K562 (cell line): Measurements from ENCODE around the gene LMAN2L. TPM values are rescaled to one million over a fixed set of nuclear protein-coding genes. Genes with fewer than 3 reads are reported as not detected.

ENCODE experiments used
- ATAC-seq: fragments of 200-7000 bp; cut with Tn5 transposase; 3 replicates; pipeline ENCODE4 v1.9.1; 2020; ENCODE audit warnings: moderate library complexity
- BruUV-seq: library from RNA; stranded (reverse); fragments of 400-500 nt; replicated peaks from 2 replicates; lab custom pipeline; 2021; lab: Mats Ljungman, UMichigan
- CTCF ChIA-PET: fragments of 300-600 bp; formaldehyde crosslinking; extraction: SDS; loops from one replicate; lab custom pipeline; 2021; ENCODE audit warnings: low intra/inter-chr PET ratio; lab: Yijun Ruan, JAX
- POLR2A ChIA-PET: fragments of 300-600, 350-650 bp; sonication (Branson Sonifier 250); formaldehyde crosslinking; extraction: SDS; loops from one replicate; lab custom pipeline; 2021; ENCODE audit warnings: antibody characterized with exemption, inconsistent platforms; lab: Yijun Ruan, JAX
- DNase-seq, 4 experiments: peaks; one replicate each; pipeline versions ENCODE4 v3.0.0 to v3.0.0-alpha.2; 2011 to 2018; ENCODE audit warnings: low spot score in 3 of 4, mixed read lengths in 3 of 4; ENCODE audit errors: extremely low read depth in 1 of 4
- FAIRE-seq: peaks from 2 replicates; lab custom pipeline; 2011; peaks lifted over from hg19 to GRCh38; lab: Jason Lieb, UNC
- H2AFZ ChIP-seq: 2 replicates; pipeline ENCODE4 v1.6.0; 2011; ENCODE audit warnings: low read depth, low read length, control low read depth, inconsistent platforms
- H3K27ac ChIP-seq: fragments of 200-600 bp; 3 replicates; pipeline ENCODE4 v1.8.0; 2011; ENCODE audit warnings: low read depth, mild to moderate bottlenecking, control low read depth, inconsistent platforms, low read length, moderate library complexity, mixed read lengths; ENCODE audit errors: extremely low read depth
- H3K27me3 ChIP-seq, 2 experiments: fragments of 300-600 bp in 1 of 2; 2 replicates in 1 of 2; 3 replicates in 1 of 2; pipeline versions ENCODE4 v1.6.0 to v1.8.0; 2011; ENCODE audit warnings: inconsistent platforms in 2 of 2, low read length in 2 of 2, mild to moderate bottlenecking in 1 of 2, mixed read lengths in 1 of 2, moderate library complexity in 1 of 2; ENCODE audit not compliant: control insufficient read depth in 2 of 2, insufficient read depth in 2 of 2
- H3K36me3 ChIP-seq: fragments of 300-600 bp; 3 replicates; pipeline ENCODE4 v1.8.0; 2011; ENCODE audit warnings: mild to moderate bottlenecking, low read length, inconsistent platforms; ENCODE audit not compliant: control insufficient read depth, insufficient read depth
- H3K4me1 ChIP-seq, 2 experiments: fragments of 200-600 bp in 1 of 2; replicated peaks in 1 of 2; 2 replicates in 1 of 2; 3 replicates in 1 of 2; pipeline versions ENCODE4 v1.5.1 to v1.8.0; 2011; ENCODE audit warnings: inconsistent platforms in 2 of 2, low read length in 2 of 2, mild to moderate bottlenecking in 1 of 2, mixed read lengths in 1 of 2, moderate library complexity in 1 of 2; ENCODE audit not compliant: control insufficient read depth in 2 of 2, insufficient read depth in 2 of 2
- H3K4me2 ChIP-seq: 2 replicates; pipeline ENCODE4 v1.6.1; 2011; ENCODE audit warnings: low read length, control low read depth, inconsistent platforms, mixed read lengths; ENCODE audit not compliant: insufficient read depth
- H3K4me3 ChIP-seq: fragments of 200-600 bp; sonication (generic), shearing (Covaris generic); 2 replicates; pipeline ENCODE4 v1.5.1; 2016; ENCODE audit warnings: control low read depth, inconsistent platforms
- H3K79me2 ChIP-seq: fragments of 200-600 bp; 3 replicates; pipeline ENCODE4 v1.8.0; 2011; ENCODE audit warnings: low read length, inconsistent platforms; ENCODE audit not compliant: control insufficient read depth, insufficient read depth
- H3K9ac ChIP-seq, 2 experiments: 2 replicates each; pipeline versions ENCODE4 v1.6.0 to v1.6.1; 2011; ENCODE audit warnings: low read depth in 2 of 2, low read length in 2 of 2, control low read depth in 1 of 2, inconsistent platforms in 1 of 2, mild to moderate bottlenecking in 1 of 2, mixed read lengths in 1 of 2; ENCODE audit not compliant: insufficient read depth in 1 of 2
- H3K9me1 ChIP-seq: one replicate; pipeline ENCODE4 v1.6.0; 2011; ENCODE audit warnings: inconsistent platforms, mild to moderate bottlenecking, low read length, moderate library complexity; ENCODE audit not compliant: control insufficient read depth, insufficient read depth
- H3K9me3 ChIP-seq: replicated peaks from 2 replicates; pipeline ENCODE4 v1.5.1; 2011; ENCODE audit warnings: low read depth, low read length, inconsistent platforms; ENCODE audit not compliant: control insufficient read depth, insufficient read depth
- H4K20me1 ChIP-seq: replicated peaks from 2 replicates; pipeline ENCODE4 v1.6.1; 2011; ENCODE audit warnings: low read length, inconsistent platforms, mixed read lengths; ENCODE audit not compliant: control insufficient read depth, insufficient read depth
- DLX4 ChIP-seq: fragments of 250-450 bp; sonication (Bioruptor Pico); IDR thresholded peaks from 2 replicates; pipeline ENCODE4 v1.6.1; 2021; ENCODE audit warnings: mild to moderate bottlenecking
- E2F3 ChIP-seq: fragments of 250-450 bp; sonication (Bioruptor Pico); IDR thresholded peaks from 2 replicates; pipeline ENCODE4 v1.4.0; 2020; ENCODE audit warnings: mild to moderate bottlenecking
- ELK3 ChIP-seq: fragments of 450-650 bp; formaldehyde crosslinking; IDR thresholded peaks from 2 replicates; pipeline ENCODE4 v1.4.0; 2020; ENCODE audit warnings: mild to moderate bottlenecking
- ETS2 ChIP-seq: IDR thresholded peaks from 2 replicates; pipeline ENCODE4 v1.6.1; 2016; ENCODE audit warnings: borderline replicate concordance, missing genetic modification characterization, mild to moderate bottlenecking, moderate library complexity, missing compliant biosample characterization; ENCODE audit not compliant: poor library complexity, severe bottlenecking
- MCM3 ChIP-seq: fragments of 450-650 bp; IDR thresholded peaks from 2 replicates; pipeline ENCODE4 v1.6.1; 2016
- MGA ChIP-seq: fragments of 450-650 bp; IDR thresholded peaks from 2 replicates; pipeline ENCODE4 v1.6.1; 2016; ENCODE audit warnings: mild to moderate bottlenecking, moderate library complexity
- NONO ChIP-seq, 2 experiments: fragments of 200-400 bp in 1 of 2; fragments of 450-650 bp in 1 of 2; formaldehyde crosslinking in 1 of 2; IDR thresholded peaks; 2 replicates each; pipeline ENCODE4 v1.6.1; 2017; ENCODE audit warnings: low read depth in 2 of 2, mild to moderate bottlenecking in 2 of 2, moderate library complexity in 2 of 2, low read length in 1 of 2
- WGBS: fragments of 100-300 bp; shearing (Covaris generic); methylation state at CpG from one replicate; pipeline ENCODE4 v1.1.6; 2016; ENCODE audit warnings: low coverage, mixed read lengths; ENCODE audit not compliant: insufficient coverage; ENCODE audit errors: missing lambda C conversion rate; 5-methylcytosine and 5-hydroxymethylcytosine counted together
- in situ Hi-C: fragments of 300-500 bp; cut with MboI; formaldehyde crosslinking; loops from 4 replicates; pipeline ENCODE4 v1.15.0; 2018; ENCODE audit warnings: inconsistent platforms, mixed read lengths
- intact Hi-C: fragments of 100-400 bp; cut with micrococcal nuclease; formaldehyde crosslinking; loops from 2 replicates; pipeline ENCODE4 v1.14.2; 2022
- polyA plus RNA-seq, 8 experiments: library from polyadenylated mRNA; depleted of rRNA in 4 of 8; stranded (reverse) in 5 of 8; unstranded in 3 of 8; fragments of >200 nt; fragmentation: Nextera tagmentation in 2 of 8; fragmentation: Illumina TruSeq in 1 of 8; extraction: Ambion mirVana in 2 of 8; extraction: Trizol in 1 of 8; gene quantifications; 2 replicates each; pipeline versions ENCODE4 v1.2.1 to v1.2.3, GENCODE V29; 2011 to 2014; ENCODE audit warnings: inconsistent platforms in 1 of 8, missing spikeins in 1 of 8
- total RNA-seq, 7 experiments: library from RNA; depleted of rRNA in 6 of 7; stranded (reverse); fragments of >200 nt in 6 of 7; fragmentation: Illumina TruSeq in 2 of 7; extraction: Trizol in 2 of 7; gene quantifications; 2 replicates each; pipeline versions ENCODE4 v1.2.1 to v1.2.3, GENCODE V29; 2011 to 2021; ENCODE audit warnings: low replicate concordance in 1 of 7

The LMAN2L gene
- total and polyA plus RNA-seq, 9 of the 15 experiments (the other 6 are each of a cell fraction or from before 2014, with no cell fraction given), result 7.2 to 37.7 (median 12.5) TPM

GRCh38 chr2:96683972-96684820 is 55.7 kb downstream of the LMAN2L start:
- H2AFZ ChIP-seq, result no peak overlapping the region
- in situ Hi-C loops, result no loop called here
- ATAC-seq (no peak), FAIRE-seq (no peak), DNase-seq (no peak)
- no peaks in the 10 kb centered on the region for H3K79me2 ChIP-seq
- H3K27ac ChIP-seq, result no peak overlapping the region
- no peaks in the 10 kb centered on the region for H3K9me3 ChIP-seq
- no peak overlapping the region for H3K4me2 ChIP-seq
- peaks cover 26 to 52% of the 10 kb centered on the region in 2 experiments for H3K27me3 ChIP-seq
- intact Hi-C loops, result no loop called here
- POLR2A ChIA-PET, result interaction anchor here (0.7 kb wide), 1 partner anchor 9 kb away, joined by 3 read pairs; no protein-coding TSS in a partner anchor
- peaks cover 6 to 22% of the 10 kb centered on the region in 2 experiments; a peak in 3 of 5 replicates for H3K4me1 ChIP-seq
- no peak overlapping the region for H3K4me3 ChIP-seq
- CTCF ChIA-PET, result no interaction called here
- 6% methylated on average over 10 of the region's 13 CpGs for WGBS
- no peaks in the 10 kb centered on the region for H3K36me3 ChIP-seq
- H3K9ac ChIP-seq, result no peak overlapping the region
- no TSS peak for BruUV-seq
- no peaks in the 10 kb centered on the region for H3K9me1 ChIP-seq
- H4K20me1 ChIP-seq, result 0 out of 2 replicates have a peak, but pooled peaks cover 17% of the 10 kb centered on the region
- TF ChIP-seq DLX4 (no peak), ETS2 (tag) (no peak), MGA (no peak), MCM3 (no peak), ELK3 (no peak), E2F3 (CRISPR knock-in tag) (no peak), NONO (IDR thresholded peaks at IDR 0.05; ENCODE audit: low read depth in 2 of 2, low read length in 1 of 2) (no peak)
